Measurements from ENCODE around the gene HOXC9.

HOXC9 gene

GRCh38 chr12:53973236-53974042 lies 26.5 kb upstream of the HOXC9 start:
- TF ChIP-seq FOXP2 (optimal IDR thresholded peaks at IDR 0.05; ENCODE audit: borderline replicate concordance, extremely low read depth, extremely low read length, insufficient read depth) (no peak), TAF1 (IDR thresholded peaks at IDR 0.05; ENCODE audit: borderline replicate concordance, insufficient read depth, low read length) (no peak), POLR2AphosphoS5 (IDR thresholded peaks at IDR 0.05; ENCODE audit: low read depth, low read length) (no peak), REST (IDR thresholded peaks at IDR 0.05; ENCODE audit: insufficient read depth in 1 of 2, low read depth in 2 of 2, low read length in 2 of 2) (no peak), SIN3A (IDR thresholded peaks at IDR 0.05; ENCODE audit: borderline replicate concordance, insufficient read depth, low read length) (no peak)

DNA sequence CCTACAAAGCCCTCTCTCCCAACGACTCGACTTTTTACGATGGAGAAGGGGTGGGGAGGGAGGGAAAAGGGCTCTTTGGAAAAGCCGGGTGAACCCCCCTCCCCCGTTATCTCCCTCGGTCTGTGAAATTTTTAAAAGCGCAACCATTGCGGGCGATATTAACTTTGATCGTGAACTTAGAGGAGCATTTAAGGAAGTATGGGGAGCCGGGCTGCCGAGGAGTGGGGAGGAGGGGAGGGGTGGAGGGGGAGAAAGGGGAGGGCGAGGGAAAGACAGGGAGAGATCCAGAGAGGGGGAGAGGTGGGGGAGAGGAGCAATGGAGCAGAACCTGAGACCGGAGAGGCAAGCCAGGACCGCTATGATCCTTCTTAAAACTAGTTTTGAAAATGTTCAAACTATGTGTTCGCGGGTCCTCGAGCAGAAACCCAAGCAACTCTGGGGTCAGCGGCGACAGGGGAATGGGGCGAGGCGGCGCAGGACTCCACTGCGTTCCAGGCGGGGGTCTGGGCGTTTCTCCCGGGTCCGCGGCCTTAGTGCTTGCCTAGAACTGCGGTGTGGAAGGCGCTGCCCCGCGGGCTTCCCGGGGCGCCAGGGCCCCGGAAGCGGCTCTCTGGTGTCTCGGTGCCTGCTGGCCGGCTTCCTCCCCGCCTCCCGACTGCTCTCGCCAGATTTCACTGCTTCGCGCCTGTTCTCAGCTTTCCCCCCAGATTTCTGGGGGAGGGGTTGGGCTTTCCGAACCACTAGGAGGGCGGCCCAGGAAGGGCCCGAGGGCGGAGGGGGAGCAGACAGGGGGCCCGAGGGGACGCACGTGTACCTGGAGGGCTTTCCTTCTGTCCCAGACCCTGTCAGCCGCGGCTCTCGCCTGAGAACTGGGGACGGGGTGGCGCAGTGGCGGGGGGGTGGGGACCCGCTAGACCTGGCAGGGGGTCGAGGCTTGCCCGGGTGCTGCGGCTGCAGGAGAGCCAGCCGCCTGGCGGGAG lies 25.6 kb upstream of the HOXC9 start, which contains the start of gene HOTAIR:
HOTAIR (minus strand) TSS at position 871 of the 980 bp plus-strand sequence.
- TF ChIP-seq REST (IDR thresholded peaks at IDR 0.05; ENCODE audit: insufficient read depth in 1 of 2, low read depth in 2 of 2, low read length in 2 of 2), result no peak
- TF ChIP-seq SIN3A (IDR thresholded peaks at IDR 0.05; ENCODE audit: borderline replicate concordance, insufficient read depth, low read length), result no peak
- TF ChIP-seq POLR2AphosphoS5 (IDR thresholded peaks at IDR 0.05; ENCODE audit: low read depth, low read length), result no peak

GRCh38 chr12:53975064-53975471 lies 24.9 kb upstream of the HOXC9 start:
- no peak for TF ChIP-seq FOXP2 (optimal IDR thresholded peaks at IDR 0.05; ENCODE audit: borderline replicate concordance, extremely low read depth, extremely low read length, insufficient read depth)
- TF ChIP-seq POLR2AphosphoS5 (IDR thresholded peaks at IDR 0.05; ENCODE audit: low read depth, low read length), result no peak
- no peak for TF ChIP-seq REST (IDR thresholded peaks at IDR 0.05; ENCODE audit: insufficient read depth in 1 of 2, low read depth in 2 of 2, low read length in 2 of 2)
- TF ChIP-seq SIN3A (IDR thresholded peaks at IDR 0.05; ENCODE audit: borderline replicate concordance, insufficient read depth, low read length), result no peak
- TF ChIP-seq TAF1 (IDR thresholded peaks at IDR 0.05; ENCODE audit: borderline replicate concordance, insufficient read depth, low read length), result no peak

DNA sequence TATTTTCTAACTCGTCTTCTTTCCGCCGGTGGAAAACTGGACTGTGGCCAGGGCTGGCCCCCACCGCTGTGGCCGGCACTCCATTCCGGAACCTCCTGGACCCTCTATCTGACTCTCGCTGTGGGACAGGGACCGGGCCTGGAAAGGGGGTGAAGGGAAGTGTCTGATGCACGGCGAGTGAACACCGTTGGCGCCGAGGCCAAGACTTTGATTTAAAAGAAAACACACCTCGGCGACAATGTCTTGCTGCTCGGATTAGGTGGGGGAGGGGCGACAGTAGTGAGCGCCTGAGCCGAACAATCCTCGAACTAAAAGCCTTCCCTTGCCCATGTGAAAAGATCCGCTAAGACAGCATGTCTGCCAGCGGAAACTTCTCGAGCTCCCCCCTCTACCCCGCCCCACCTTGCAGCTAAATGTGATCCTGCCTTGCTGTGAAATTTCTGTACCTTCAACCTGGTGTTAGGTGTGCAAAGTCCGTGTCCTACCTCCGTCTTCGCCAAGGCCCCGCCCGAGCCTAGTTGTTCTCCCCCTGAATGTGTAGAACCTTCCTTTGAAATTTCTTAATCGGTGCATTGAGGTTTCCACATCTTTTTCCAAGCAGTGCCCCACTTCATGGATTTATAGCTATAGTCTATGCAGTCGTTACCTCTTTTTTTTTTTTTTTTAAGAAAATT lies 24.3 kb upstream of the HOXC9 start:
- TF ChIP-seq FOXP2 (optimal IDR thresholded peaks at IDR 0.05; ENCODE audit: borderline replicate concordance, extremely low read depth, extremely low read length, insufficient read depth) (no peak), REST (IDR thresholded peaks at IDR 0.05; ENCODE audit: insufficient read depth in 1 of 2, low read depth in 2 of 2, low read length in 2 of 2) (no peak), POLR2AphosphoS5 (IDR thresholded peaks at IDR 0.05; ENCODE audit: low read depth, low read length) (no peak), TAF1 (IDR thresholded peaks at IDR 0.05; ENCODE audit: borderline replicate concordance, insufficient read depth, low read length) (no peak), SIN3A (IDR thresholded peaks at IDR 0.05; ENCODE audit: borderline replicate concordance, insufficient read depth, low read length) (no peak)

Measured in PFSK-1 (cell line).